Vagina (tissue), 2 donors: ENCODE results near the gene TICAM1. TPM values are rescaled to one million over a fixed set of nuclear protein-coding genes. Genes with fewer than 3 reads are reported as not detected.
A peak's percentile ranks its signal among the peaks of the same experiment; 100 is the strongest.
"Not testable (repeated sequence)": the region's sequence is repeated elsewhere in the genome, so short reads cannot be mapped to it uniquely, and the experiment has no call there.

Source experiments
- DNase-seq, 2 donors: peaks; one replicate each; pipeline ENCODE4 v3.0.0-alpha.2; 2017; ENCODE audit errors: extremely low spot score in 2 of 2
- H3K27ac ChIP-seq: fragments of 200-600 bp; sonication (generic); one replicate; pipeline ENCODE4 v1.5.1; 2019
- H3K27me3 ChIP-seq: fragments of 200-600 bp; sonication (generic); one replicate; pipeline ENCODE4 v1.5.1; 2019
- H3K36me3 ChIP-seq, 2 donors: fragments of 200-600 bp; sonication (generic); one replicate each; pipeline ENCODE4 v1.5.1; 2017 to 2019
- H3K4me1 ChIP-seq: fragments of 200-600 bp; sonication (generic); one replicate; pipeline ENCODE4 v1.5.1; 2019
- H3K4me3 ChIP-seq, 2 donors: fragments of 200-600 bp; sonication (generic); 1 replicate in 1 of 2; 2 replicates in 1 of 2; pipeline ENCODE4 v1.5.1; 2016 to 2019
- H3K9me3 ChIP-seq: fragments of 200-600 bp; sonication (generic); one replicate; pipeline ENCODE4 v1.5.1; 2019
- CTCF ChIP-seq, 3 experiments: fragments of 450-650 bp in 2 of 3; fragments of 200-600 bp in 1 of 3; sonication (generic) in 1 of 3; IDR thresholded peaks; one replicate each; pipeline ENCODE4 v1.5.1; 2017 to 2019; ENCODE audit warnings: antibody characterized with exemption in 3 of 3, mild to moderate bottlenecking in 2 of 3, moderate library complexity in 2 of 3
- POLR2A ChIP-seq, 2 donors: fragments of 450-650 bp; IDR thresholded peaks; one replicate each; pipeline ENCODE4 v1.6.1; 2017; ENCODE audit warnings: antibody characterized with exemption in 2 of 2, mild to moderate bottlenecking in 2 of 2, moderate library complexity in 2 of 2
- POLR2AphosphoS5 ChIP-seq, 2 donors: sonication (generic); formaldehyde crosslinking; IDR thresholded peaks; one replicate each; pipeline ENCODE4 v1.9.0; 2017; ENCODE audit warnings: antibody characterized with exemption in 2 of 2, mild to moderate bottlenecking in 2 of 2, low read depth in 1 of 2; ENCODE audit not compliant: insufficient read depth in 1 of 2
- intact Hi-C: fragments of 100-400 bp; cut with DNase I; formaldehyde crosslinking; loops from one replicate; pipeline ENCODE4 v1.15.1; 2023
- total RNA-seq: library from RNA; depleted of rRNA; stranded (reverse); fragments of >200 nt; gene quantifications from one replicate; pipeline ENCODE4 v1.2.3, GENCODE V29; 2016

Gene TICAM1
- total RNA-seq, 1 donor from 2014 or later = 16.5 TPM

- TF ChIP-seq POLR2AphosphoS5 (IDR thresholded peaks at IDR 0.05; ENCODE audit: insufficient read depth in 1 of 2, low read depth in 1 of 2) = peak in 1 of 2 donors; percentile 96
- no peak for TF ChIP-seq POLR2A (IDR thresholded peaks at IDR 0.05)
- H3K4me1 ChIP-seq = peaks cover 26% of the 10 kb centered on the region
- DNase-seq = no peak
- H3K36me3 ChIP-seq = peaks cover 0 to 22% of the 10 kb centered on the region in 2 donors
- no peak overlapping the region for H3K27ac ChIP-seq
- no peaks in the 10 kb centered on the region for H3K9me3 ChIP-seq
- no peak overlapping the region for H3K4me3 ChIP-seq
- H3K27me3 ChIP-seq = no peaks in the 10 kb centered on the region
- intact Hi-C loops = no loop called here
These were observed 15.9 kb downstream of the TICAM1 start for GRCh38 chr19:4815426-4816201.

- Histone ChIP-seq H3K27me3 (no peaks in the 10 kb centered on the region), H3K9me3 (no peaks in the 10 kb centered on the region), H3K4me3 (no peak overlapping the region), H3K36me3 (peaks cover 0 to 22% of the 10 kb centered on the region in 2 donors), H3K27ac (peak overlapping the region; percentile 82), H3K4me1 (peaks cover 26% of the 10 kb centered on the region)
- TF ChIP-seq POLR2A (IDR thresholded peaks at IDR 0.05) (no peak), CTCF (IDR thresholded peaks at IDR 0.05) (no peak), POLR2AphosphoS5 (IDR thresholded peaks at IDR 0.05; ENCODE audit: insufficient read depth in 1 of 2, low read depth in 1 of 2) (no peak)
- no peak for DNase-seq
- intact Hi-C loops = loop anchor here (5.0 kb wide), 2 partner anchors 37 to 97 kb away; no protein-coding TSS in a partner anchor
These were observed 16.7 kb downstream of the TICAM1 start for GRCh38 chr19:4814625-4815425.

- intact Hi-C loops = loop anchor here (2.0 to 5.0 kb wide), 3 partner anchors 41 to 225 kb away; no protein-coding TSS in a partner anchor
- Histone ChIP-seq H3K9me3 (no peaks in the 10 kb centered on the region), H3K36me3 (peaks cover 0 to 3% of the 10 kb centered on the region in 2 donors), H3K4me1 (peaks cover 25% of the 10 kb centered on the region), H3K27me3 (no peaks in the 10 kb centered on the region), H3K27ac (peak overlapping the region; percentile 82), H3K4me3 (no peak overlapping the region)
- TF ChIP-seq POLR2A (IDR thresholded peaks at IDR 0.05) (no peak), POLR2AphosphoS5 (IDR thresholded peaks at IDR 0.05; ENCODE audit: insufficient read depth in 1 of 2, low read depth in 1 of 2) (no peak), CTCF (IDR thresholded peaks at IDR 0.05) (peak; percentile 64 to 86 (median 75))
- DNase-seq = no peak
These were observed 20.0 kb downstream of the TICAM1 start for GRCh38 chr19:4811328-4812131.

GRCh38 chr19:4807188-4807587, 24.3 kb downstream of the TICAM1 start:
- Histone ChIP-seq H3K36me3 (no peaks in the 10 kb centered on the region), H3K9me3 (no peaks in the 10 kb centered on the region), H3K4me1 (peaks cover 4% of the 10 kb centered on the region), H3K27ac (no peak overlapping the region), H3K4me3 (no peak overlapping the region), H3K27me3 (no peaks in the 10 kb centered on the region)
- TF ChIP-seq CTCF (IDR thresholded peaks at IDR 0.05) = no peak
- TF ChIP-seq POLR2A (IDR thresholded peaks at IDR 0.05) = no peak
- TF ChIP-seq POLR2AphosphoS5 (IDR thresholded peaks at IDR 0.05; ENCODE audit: insufficient read depth in 1 of 2, low read depth in 1 of 2) = no peak
- no peak for DNase-seq
- intact Hi-C loops = no loop called here

- no peak overlapping the region for H3K27ac ChIP-seq
- peaks cover 3% of the 10 kb centered on the region for H3K4me1 ChIP-seq
- no peak for DNase-seq
- H3K36me3 ChIP-seq = no peaks in the 10 kb centered on the region
- H3K27me3 ChIP-seq = no peaks in the 10 kb centered on the region
- TF ChIP-seq POLR2AphosphoS5 (IDR thresholded peaks at IDR 0.05; ENCODE audit: insufficient read depth in 1 of 2, low read depth in 1 of 2) (no peak), CTCF (IDR thresholded peaks at IDR 0.05) (no peak), POLR2A (IDR thresholded peaks at IDR 0.05) (no peak)
- intact Hi-C loops = no loop called here
- no peaks in the 10 kb centered on the region for H3K9me3 ChIP-seq
- no peak overlapping the region for H3K4me3 ChIP-seq
These were observed 25.1 kb downstream of the TICAM1 start for GRCh38 chr19:4806384-4806783.

GRCh38 chr19:4805140-4805539, 26.4 kb downstream of the TICAM1 start:
- H3K4me1 ChIP-seq = peaks cover 12% of the 10 kb centered on the region
- DNase-seq, H3K27me3 ChIP-seq, H3K36me3 ChIP-seq, H3K9me3 ChIP-seq, H3K27ac ChIP-seq, intact Hi-C loops, H3K4me3 ChIP-seq: not testable (repeated sequence)
